Activated CD4-positive, CD25-positive, alpha-beta regulatory T cell treated with anti-CD3 and anti-CD28 coated beads, Interleukin-2, amount 50 U/mL, for 72 hours (primary cell): ENCODE measurements around the gene ACE.
A peak's percentile ranks its signal among the peaks of the same experiment; 100 is the strongest.

Experiments
- DNase-seq: peaks from one replicate; pipeline ENCODE4 v3.0.0; 2021

Gene ACE

GRCh38 chr17:63475491-63476412, 1.1 kb upstream of the ACE start:
- no peak for DNase-seq

- DNase-seq: no peak
Measured at GRCh38 chr17:63476459-63476853, 405 bp upstream of the ACE start.

GRCh38 chr17:63477480-63478440, 899 bp downstream of the ACE start:
- DNase-seq: no peak

- DNase-seq: peak; percentile 68
Measured at GRCh38 chr17:63478814-63479494, 2.1 kb downstream of the ACE start.

GRCh38 chr17:63479495-63480184, 2.8 kb downstream of the ACE start:
- no peak for DNase-seq

GRCh38 chr17:63480192-63480784, 3.4 kb downstream of the ACE start:
- DNase-seq: no peak

GRCh38 chr17:63480826-63481487, 4.1 kb downstream of the ACE start:
- no peak for DNase-seq

GRCh38 chr17:63481488-63481870, 4.6 kb downstream of the ACE start:
- no peak for DNase-seq

- no peak for DNase-seq
Measured at GRCh38 chr17:63482509-63482908, 5.6 kb downstream of the ACE start.

- DNase-seq: no peak
Measured at GRCh38 chr17:63483038-63483437, 6.2 kb downstream of the ACE start.

- no peak for DNase-seq
Measured at GRCh38 chr17:63483655-63484575, 7.1 kb downstream of the ACE start.

GRCh38 chr17:63486317-63487013, 9.6 kb downstream of the ACE start:
- DNase-seq: no peak

- DNase-seq: no peak
Measured at GRCh38 chr17:63487014-63487339, 10.1 kb downstream of the ACE start.

GRCh38 chr17:63488851-63489250, 12.0 kb downstream of the ACE start:
- DNase-seq: no peak

- DNase-seq: no peak
Measured at GRCh38 chr17:63489291-63489690, 12.4 kb downstream of the ACE start.

GRCh38 chr17:63490329-63490728, 13.5 kb downstream of the ACE start:
- no peak for DNase-seq

- no peak for DNase-seq
Measured at GRCh38 chr17:63490858-63491400, 14.1 kb downstream of the ACE start.

GRCh38 chr17:63491413-63491812, 14.6 kb downstream of the ACE start:
- DNase-seq: no peak

- no peak for DNase-seq
Measured at GRCh38 chr17:63491977-63492618, 15.2 kb downstream of the ACE start.
